HG03571 (cell line): ENCODE measurements around the gene FUT3.

Experiments used
- ATAC-seq: cut with Tn5 transposase; IDR thresholded peaks from one replicate; pipeline ENCODE4 v1.9.1; 2021; ENCODE audit not compliant: unreplicated experiment

FUT3 gene

GRCh38 chr19:5826531-5827341 lies 24.5 kb downstream of the FUT3 start:
- no peak for ATAC-seq

GRCh38 chr19:5825178-5825577 lies 26.1 kb downstream of the FUT3 start:
- no peak for ATAC-seq

GRCh38 chr19:5824751-5825150 lies 26.5 kb downstream of the FUT3 start:
- ATAC-seq, result no peak

- ATAC-seq, result no peak
Observed at GRCh38 chr19:5823579-5824281, 27.5 kb downstream of the FUT3 start.

DNA sequence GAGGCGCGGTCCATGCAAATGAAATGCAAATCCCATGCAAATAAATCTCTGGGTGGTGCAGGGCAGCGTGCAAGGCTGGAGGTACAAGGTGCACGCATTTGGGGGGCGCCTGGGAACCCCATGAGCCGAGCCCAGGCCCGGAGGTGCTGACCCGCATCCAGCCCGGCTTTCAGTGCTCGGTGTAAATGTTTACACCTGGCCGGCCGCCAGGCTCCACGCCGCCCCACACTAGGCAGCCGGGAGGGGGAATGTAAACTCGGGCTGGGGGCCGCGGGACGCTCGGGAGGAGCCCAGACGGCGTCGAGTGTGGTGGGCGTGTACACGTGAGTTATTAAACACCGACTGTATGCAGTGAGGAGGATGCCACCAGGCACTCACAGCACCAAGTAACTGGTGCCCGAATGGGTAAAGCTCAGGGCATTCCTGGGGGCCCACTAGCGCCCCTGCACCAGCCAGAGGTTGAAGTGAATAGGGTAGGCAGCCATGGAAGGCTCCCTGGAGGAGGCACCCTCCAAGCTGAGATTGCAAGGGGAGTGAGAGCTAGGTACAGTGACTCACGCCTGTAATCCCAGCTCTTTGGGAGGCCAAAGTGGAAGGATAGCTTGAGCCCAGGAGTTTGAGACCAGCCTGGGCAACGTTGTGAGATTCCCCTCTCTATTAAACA lies 28.9 kb downstream of the FUT3 start:
- no peak for ATAC-seq

DNA sequence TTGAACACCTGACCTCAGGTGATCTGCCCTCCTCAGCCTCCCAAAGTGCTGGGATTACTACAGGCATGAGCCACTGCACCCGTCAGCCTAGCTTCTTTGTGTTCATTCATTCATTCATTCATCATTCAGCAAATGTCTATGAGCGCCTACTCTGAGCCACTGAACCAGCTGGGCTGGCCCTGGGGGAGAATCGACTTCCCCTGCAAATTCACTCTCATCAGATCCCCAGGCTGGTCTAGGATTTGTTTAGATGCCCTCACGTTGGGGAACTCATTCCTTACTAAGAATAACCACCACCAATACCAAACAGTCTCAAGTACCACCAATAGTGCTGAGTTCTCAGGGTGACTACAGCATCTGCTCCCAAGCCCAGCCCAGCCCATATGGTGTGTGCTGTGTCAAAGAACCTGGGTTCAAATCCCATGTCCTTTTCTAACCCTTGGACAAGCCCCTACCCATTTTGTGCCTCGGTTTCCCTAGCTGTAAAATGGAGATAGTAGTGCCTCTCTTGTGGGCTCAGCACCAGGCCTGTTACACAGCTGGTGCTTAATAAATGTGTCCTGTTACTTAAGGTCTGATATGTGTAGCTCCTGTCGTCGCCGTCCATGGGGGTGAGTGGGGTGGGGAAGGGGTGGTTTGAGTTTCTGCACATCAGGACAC lies 29.6 kb downstream of the FUT3 start:
- ATAC-seq, result no peak

GRCh38 chr19:5820785-5821184 lies 30.5 kb downstream of the FUT3 start:
- no peak for ATAC-seq

GRCh38 chr19:5818594-5818993 lies 32.7 kb downstream of the FUT3 start:
- ATAC-seq, result no peak

DNA sequence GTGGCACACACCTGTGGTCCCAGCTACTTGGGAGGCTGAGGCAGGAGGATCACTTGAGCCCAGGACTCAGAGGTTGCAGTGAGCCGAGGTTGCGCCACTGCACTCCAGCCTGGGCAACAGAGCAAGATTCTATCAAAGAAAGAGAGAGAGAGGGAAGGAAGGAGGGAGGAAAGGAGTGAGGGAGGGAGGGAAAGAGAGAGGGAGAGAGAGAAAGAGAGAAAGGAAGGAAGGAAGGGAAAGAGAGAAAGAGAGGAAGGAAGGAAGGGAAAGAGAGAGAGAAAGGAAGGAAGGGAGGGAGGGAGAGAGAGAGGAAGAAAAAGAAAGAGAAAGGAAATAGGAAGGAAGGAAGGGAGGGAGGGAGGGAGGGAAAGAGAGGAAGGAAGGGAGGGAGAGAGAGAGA lies 34.0 kb downstream of the FUT3 start:
- no peak for ATAC-seq

DNA sequence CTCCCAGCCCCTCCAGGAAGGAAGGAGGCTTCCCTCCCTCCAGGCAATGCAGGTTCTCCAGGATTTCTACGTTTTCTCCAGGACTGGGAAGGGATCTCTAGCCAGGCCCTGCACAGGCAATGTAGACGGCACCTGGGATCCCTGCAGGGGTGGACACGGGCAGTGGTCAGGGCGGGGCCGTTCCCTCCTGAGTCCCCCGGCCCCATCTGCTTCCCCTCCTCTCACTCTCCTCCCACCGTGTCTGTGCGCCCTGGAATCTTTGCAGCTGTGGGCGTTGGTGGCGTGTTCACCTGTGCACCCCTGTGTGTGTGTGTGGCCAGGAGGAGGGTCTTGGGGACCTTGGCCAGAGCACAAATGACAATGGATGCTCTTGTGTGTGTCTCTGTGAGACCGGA lies 36.4 kb downstream of the FUT3 start:
- no peak for ATAC-seq

GRCh38 chr19:5814123-5814851 lies 37.0 kb downstream of the FUT3 start:
- no peak for ATAC-seq

GRCh38 chr19:5811117-5811516 lies 40.1 kb downstream of the FUT3 start:
- ATAC-seq, result no peak

DNA sequence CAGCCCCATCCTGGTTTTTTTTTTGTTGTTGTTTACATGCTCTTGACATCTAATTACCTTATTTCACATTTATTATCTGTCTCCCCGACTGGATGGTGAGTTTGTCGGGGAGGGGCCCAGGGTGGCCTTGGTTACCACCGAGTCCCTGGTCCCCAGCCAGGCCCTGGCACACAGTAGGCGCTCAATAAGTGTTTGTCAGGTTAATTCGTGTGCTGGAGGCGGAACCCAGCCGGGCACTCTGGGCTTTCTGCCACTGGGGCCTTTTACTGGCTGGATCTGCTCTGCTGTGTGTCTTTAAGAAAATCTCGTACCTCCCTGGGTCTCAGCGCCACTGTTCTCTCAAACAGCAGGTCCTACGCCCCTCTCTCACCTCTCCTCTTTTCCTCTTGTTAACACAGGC lies 41.8 kb downstream of the FUT3 start:
- no peak for ATAC-seq

- ATAC-seq, result no peak
Observed at GRCh38 chr19:5809053-5809452, 42.2 kb downstream of the FUT3 start.

- ATAC-seq, result no peak
Observed at GRCh38 chr19:5808120-5808816, 43.0 kb downstream of the FUT3 start.

DNA sequence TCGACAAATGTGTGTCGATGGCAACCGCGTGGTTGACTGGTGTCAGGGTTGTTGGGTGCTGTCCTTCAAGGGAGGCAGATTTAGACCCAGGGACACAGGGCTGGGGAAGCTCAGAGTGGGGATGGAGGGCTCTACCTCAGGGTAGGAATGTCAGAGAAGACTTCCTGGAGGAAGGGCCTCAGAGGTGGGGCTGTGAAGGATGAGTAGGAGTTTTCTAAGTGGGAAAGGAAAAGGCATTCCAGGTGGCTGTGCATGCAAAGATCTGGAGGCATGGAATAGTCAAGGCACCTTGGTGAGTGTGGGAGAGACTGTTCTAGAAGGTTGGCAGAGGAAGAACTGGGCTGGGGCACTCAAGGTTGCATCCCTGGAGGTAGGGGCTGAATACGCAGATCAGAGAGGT lies 44.3 kb downstream of the FUT3 start:
- no peak for ATAC-seq

- ATAC-seq, result no peak
Observed at GRCh38 chr19:5806133-5806489, 45.1 kb downstream of the FUT3 start.

DNA sequence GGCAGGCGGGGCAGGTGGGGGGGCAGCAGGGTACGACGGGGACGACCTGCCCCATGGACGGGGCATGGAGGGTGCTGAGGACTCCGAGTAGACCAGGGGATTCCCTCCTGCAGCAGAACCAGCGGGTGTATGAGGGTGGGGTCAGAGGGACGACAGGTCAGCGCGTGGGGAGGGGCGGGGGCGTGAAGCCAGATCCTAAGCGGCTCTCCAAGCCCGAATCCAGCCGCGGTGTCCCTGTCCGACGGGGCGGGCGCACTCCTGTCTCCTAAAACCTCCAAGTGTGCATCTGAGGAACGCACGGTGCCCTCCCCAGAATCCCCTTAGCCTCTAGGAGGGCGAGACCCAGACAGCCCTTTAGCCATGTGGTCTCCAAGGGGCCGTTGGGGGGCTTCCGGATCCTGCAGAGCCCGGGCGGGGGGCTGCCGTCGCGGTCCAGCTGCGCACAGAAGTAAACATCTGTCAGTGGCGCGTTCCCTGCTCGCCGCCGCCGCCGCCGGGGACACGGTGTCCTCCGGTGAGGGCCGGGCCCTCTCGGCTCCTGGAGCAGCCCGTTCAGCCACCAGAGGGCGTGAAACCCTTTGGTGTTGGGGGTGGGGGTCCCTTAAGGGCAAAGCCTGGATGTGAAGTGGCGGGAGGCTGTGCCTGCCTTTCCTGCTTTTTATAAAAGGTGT lies 45.7 kb downstream of the FUT3 start:
- no peak for ATAC-seq

GRCh38 chr19:5804516-5805461 lies 46.5 kb downstream of the FUT3 start, which contains the start of gene NRTN:
Gene NRTN (plus strand): TSS chr19:5805067. CDS start chr19:5824166, 19,099 bp downstream.
- ATAC-seq, result no peak
